Measurements from ENCODE around the gene TMEM252.

TMEM252 gene

GRCh38 chr9:68560071-68560844, 19.6 kb upstream of the TMEM252 start:
- H3K4me3 ChIP-seq (ENCODE audit: low read depth in 1 of 2, low read length in 2 of 2) = no peak overlapping the region
- no peaks in the 10 kb centered on the region for H3K36me3 ChIP-seq (ENCODE audit: control insufficient read depth in 1 of 2, insufficient read depth in 2 of 2, low read length in 2 of 2)
- no peaks in the 10 kb centered on the region for H3K27me3 ChIP-seq (ENCODE audit: control insufficient read depth in 1 of 2, insufficient read depth in 2 of 2, low read length in 2 of 2)
- H3K9ac ChIP-seq (ENCODE audit: low read depth in 1 of 2, low read length in 2 of 2) = no peak overlapping the region
- peaks cover 0 to 9% of the 10 kb centered on the region in 2 donors for H3K4me1 ChIP-seq (ENCODE audit: control insufficient read depth in 1 of 2, insufficient read depth in 2 of 2, low read length in 2 of 2)
- H3K27ac ChIP-seq (ENCODE audit: low read depth, low read length) = no peak overlapping the region
- no peaks in the 10 kb centered on the region for H3K9me3 ChIP-seq (ENCODE audit: control insufficient read depth in 1 of 2, low read length in 2 of 2)

- no peaks in the 10 kb centered on the region for H3K36me3 ChIP-seq (ENCODE audit: control insufficient read depth in 1 of 2, insufficient read depth in 2 of 2, low read length in 2 of 2)
- H3K27me3 ChIP-seq (ENCODE audit: control insufficient read depth in 1 of 2, insufficient read depth in 2 of 2, low read length in 2 of 2) = no peaks in the 10 kb centered on the region
- H3K4me1 ChIP-seq (ENCODE audit: control insufficient read depth in 1 of 2, insufficient read depth in 2 of 2, low read length in 2 of 2) = peaks cover 0 to 9% of the 10 kb centered on the region in 2 donors
- H3K27ac ChIP-seq (ENCODE audit: low read depth, low read length) = no peak overlapping the region
- no peak overlapping the region for H3K4me3 ChIP-seq (ENCODE audit: low read depth in 1 of 2, low read length in 2 of 2)
- H3K9ac ChIP-seq (ENCODE audit: low read depth in 1 of 2, low read length in 2 of 2) = no peak overlapping the region
- no peaks in the 10 kb centered on the region for H3K9me3 ChIP-seq (ENCODE audit: control insufficient read depth in 1 of 2, low read length in 2 of 2)
These were observed 17.9 kb upstream of the TMEM252 start for GRCh38 chr9:68558545-68558944.

- H3K9ac ChIP-seq (ENCODE audit: low read depth in 1 of 2, low read length in 2 of 2) = no peak overlapping the region
- no peaks in the 10 kb centered on the region for H3K36me3 ChIP-seq (ENCODE audit: control insufficient read depth in 1 of 2, insufficient read depth in 2 of 2, low read length in 2 of 2)
- no peak overlapping the region for H3K4me3 ChIP-seq (ENCODE audit: low read depth in 1 of 2, low read length in 2 of 2)
- no peak overlapping the region for H3K27ac ChIP-seq (ENCODE audit: low read depth, low read length)
- peaks cover 13 to 22% of the 10 kb centered on the region in 2 donors for H3K4me1 ChIP-seq (ENCODE audit: control insufficient read depth in 1 of 2, insufficient read depth in 2 of 2, low read length in 2 of 2)
- H3K9me3 ChIP-seq (ENCODE audit: control insufficient read depth in 1 of 2, low read length in 2 of 2) = no peaks in the 10 kb centered on the region
- no peaks in the 10 kb centered on the region for H3K27me3 ChIP-seq (ENCODE audit: control insufficient read depth in 1 of 2, insufficient read depth in 2 of 2, low read length in 2 of 2)
These were observed 14.9 kb upstream of the TMEM252 start for GRCh38 chr9:68555437-68556150.

GRCh38 chr9:68552700-68553476, 12.2 kb upstream of the TMEM252 start:
- H3K9me3 ChIP-seq (ENCODE audit: control insufficient read depth in 1 of 2, low read length in 2 of 2) = no peaks in the 10 kb centered on the region
- peaks cover 15 to 17% of the 10 kb centered on the region in 2 donors for H3K4me1 ChIP-seq (ENCODE audit: control insufficient read depth in 1 of 2, insufficient read depth in 2 of 2, low read length in 2 of 2)
- H3K27ac ChIP-seq (ENCODE audit: low read depth, low read length) = no peak overlapping the region
- no peaks in the 10 kb centered on the region for H3K36me3 ChIP-seq (ENCODE audit: control insufficient read depth in 1 of 2, insufficient read depth in 2 of 2, low read length in 2 of 2)
- no peak overlapping the region for H3K9ac ChIP-seq (ENCODE audit: low read depth in 1 of 2, low read length in 2 of 2)
- H3K4me3 ChIP-seq (ENCODE audit: low read depth in 1 of 2, low read length in 2 of 2) = no peak overlapping the region
- H3K27me3 ChIP-seq (ENCODE audit: control insufficient read depth in 1 of 2, insufficient read depth in 2 of 2, low read length in 2 of 2) = no peaks in the 10 kb centered on the region

GRCh38 chr9:68551191-68551590, 10.5 kb upstream of the TMEM252 start:
- Histone ChIP-seq H3K4me3 (ENCODE audit: low read depth in 1 of 2, low read length in 2 of 2) (peak overlapping the region in 1 of 2 donors; percentile 46), H3K4me1 (ENCODE audit: control insufficient read depth in 1 of 2, insufficient read depth in 2 of 2, low read length in 2 of 2) (peaks cover 24 to 26% of the 10 kb centered on the region in 2 donors), H3K9ac (ENCODE audit: low read depth in 1 of 2, low read length in 2 of 2) (no peak overlapping the region), H3K9me3 (ENCODE audit: control insufficient read depth in 1 of 2, low read length in 2 of 2) (no peaks in the 10 kb centered on the region), H3K27ac (ENCODE audit: low read depth, low read length) (no peak overlapping the region), H3K36me3 (ENCODE audit: control insufficient read depth in 1 of 2, insufficient read depth in 2 of 2, low read length in 2 of 2) (no peaks in the 10 kb centered on the region), H3K27me3 (ENCODE audit: control insufficient read depth in 1 of 2, insufficient read depth in 2 of 2, low read length in 2 of 2) (no peaks in the 10 kb centered on the region)

GRCh38 chr9:68548241-68548640, 7.6 kb upstream of the TMEM252 start:
- H3K9ac ChIP-seq (ENCODE audit: low read depth in 1 of 2, low read length in 2 of 2) = no peak overlapping the region
- H3K4me1 ChIP-seq (ENCODE audit: control insufficient read depth in 1 of 2, insufficient read depth in 2 of 2, low read length in 2 of 2) = peaks cover 24 to 26% of the 10 kb centered on the region in 2 donors
- H3K27ac ChIP-seq (ENCODE audit: low read depth, low read length) = no peak overlapping the region
- no peaks in the 10 kb centered on the region for H3K27me3 ChIP-seq (ENCODE audit: control insufficient read depth in 1 of 2, insufficient read depth in 2 of 2, low read length in 2 of 2)
- H3K9me3 ChIP-seq (ENCODE audit: control insufficient read depth in 1 of 2, low read length in 2 of 2) = no peaks in the 10 kb centered on the region
- H3K4me3 ChIP-seq (ENCODE audit: low read depth in 1 of 2, low read length in 2 of 2) = no peak overlapping the region
- no peaks in the 10 kb centered on the region for H3K36me3 ChIP-seq (ENCODE audit: control insufficient read depth in 1 of 2, insufficient read depth in 2 of 2, low read length in 2 of 2)

GRCh38 chr9:68547417-68547816, 6.7 kb upstream of the TMEM252 start:
- no peak overlapping the region for H3K4me3 ChIP-seq (ENCODE audit: low read depth in 1 of 2, low read length in 2 of 2)
- no peaks in the 10 kb centered on the region for H3K9me3 ChIP-seq (ENCODE audit: control insufficient read depth in 1 of 2, low read length in 2 of 2)
- no peak overlapping the region for H3K9ac ChIP-seq (ENCODE audit: low read depth in 1 of 2, low read length in 2 of 2)
- H3K27me3 ChIP-seq (ENCODE audit: control insufficient read depth in 1 of 2, insufficient read depth in 2 of 2, low read length in 2 of 2) = no peaks in the 10 kb centered on the region
- no peaks in the 10 kb centered on the region for H3K36me3 ChIP-seq (ENCODE audit: control insufficient read depth in 1 of 2, insufficient read depth in 2 of 2, low read length in 2 of 2)
- no peak overlapping the region for H3K27ac ChIP-seq (ENCODE audit: low read depth, low read length)
- H3K4me1 ChIP-seq (ENCODE audit: control insufficient read depth in 1 of 2, insufficient read depth in 2 of 2, low read length in 2 of 2) = peaks cover 24 to 26% of the 10 kb centered on the region in 2 donors

- Histone ChIP-seq H3K27me3 (ENCODE audit: control insufficient read depth in 1 of 2, insufficient read depth in 2 of 2, low read length in 2 of 2) (no peaks in the 10 kb centered on the region), H3K4me3 (ENCODE audit: low read depth in 1 of 2, low read length in 2 of 2) (peak overlapping the region in 1 of 2 donors; percentile 13), H3K27ac (ENCODE audit: low read depth, low read length) (no peak overlapping the region), H3K9me3 (ENCODE audit: control insufficient read depth in 1 of 2, low read length in 2 of 2) (no peaks in the 10 kb centered on the region), H3K36me3 (ENCODE audit: control insufficient read depth in 1 of 2, insufficient read depth in 2 of 2, low read length in 2 of 2) (no peaks in the 10 kb centered on the region), H3K9ac (ENCODE audit: low read depth in 1 of 2, low read length in 2 of 2) (no peak overlapping the region), H3K4me1 (ENCODE audit: control insufficient read depth in 1 of 2, insufficient read depth in 2 of 2, low read length in 2 of 2) (peaks cover 22 to 26% of the 10 kb centered on the region in 2 donors)
These were observed 6.1 kb upstream of the TMEM252 start for GRCh38 chr9:68546596-68547390.

- Histone ChIP-seq H3K27me3 (ENCODE audit: control insufficient read depth in 1 of 2, insufficient read depth in 2 of 2, low read length in 2 of 2) (no peaks in the 10 kb centered on the region), H3K27ac (ENCODE audit: low read depth, low read length) (no peak overlapping the region), H3K4me3 (ENCODE audit: low read depth in 1 of 2, low read length in 2 of 2) (no peak overlapping the region), H3K36me3 (ENCODE audit: control insufficient read depth in 1 of 2, insufficient read depth in 2 of 2, low read length in 2 of 2) (no peaks in the 10 kb centered on the region), H3K9me3 (ENCODE audit: control insufficient read depth in 1 of 2, low read length in 2 of 2) (no peaks in the 10 kb centered on the region), H3K4me1 (ENCODE audit: control insufficient read depth in 1 of 2, insufficient read depth in 2 of 2, low read length in 2 of 2) (peaks cover 24 to 32% of the 10 kb centered on the region in 2 donors), H3K9ac (ENCODE audit: low read depth in 1 of 2, low read length in 2 of 2) (no peak overlapping the region)
These were observed 4.5 kb upstream of the TMEM252 start for GRCh38 chr9:68545033-68545705.
